ENCODE results near the gene OSER1.

OSER1 gene

DNA sequence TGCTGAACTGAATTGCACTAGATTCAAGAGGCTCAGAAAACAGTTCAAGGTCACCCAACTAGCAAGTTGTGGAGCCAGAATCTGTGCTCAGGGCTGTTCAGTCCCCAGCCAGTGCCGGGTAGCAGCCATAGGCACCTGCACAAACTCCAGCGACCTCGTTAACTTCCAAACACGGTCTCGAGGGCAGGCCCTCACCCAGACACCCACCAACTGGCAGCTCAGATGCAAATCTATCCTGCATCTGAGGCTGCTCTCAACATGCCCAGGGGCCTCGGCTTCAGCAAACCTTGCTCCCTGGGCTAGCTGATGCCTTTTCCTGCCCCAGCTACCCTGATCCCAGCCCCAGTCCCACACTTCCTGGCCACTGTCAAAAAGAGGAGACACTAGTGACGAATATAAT, 27.3 kb downstream of the OSER1 start:
- no peak overlapping the region for H3K4me3 ChIP-seq (ENCODE audit: low read length)
- DNase-seq (ENCODE audit: low read depth, low spot score), result no peak

DNA sequence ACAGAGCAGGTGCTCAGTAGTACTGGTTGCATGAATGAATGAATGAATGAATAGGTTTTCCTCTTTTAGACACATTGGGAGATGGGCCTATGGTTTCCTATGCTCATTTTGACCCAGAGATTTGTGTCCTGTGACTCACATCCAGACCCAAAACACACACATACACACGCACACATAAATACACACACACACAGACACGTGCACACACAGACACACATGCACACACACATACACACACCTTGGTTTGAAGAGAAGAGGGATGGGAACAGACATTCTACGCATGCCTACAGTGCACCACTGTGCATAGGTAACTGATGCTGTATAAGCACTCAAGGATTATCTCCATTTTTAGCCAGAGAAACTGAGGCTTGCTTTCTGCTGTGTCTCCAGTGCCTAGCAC, 27.7 kb downstream of the OSER1 start:
- no peak for DNase-seq (ENCODE audit: low read depth, low spot score)
- H3K4me3 ChIP-seq (ENCODE audit: low read length), result no peak overlapping the region

DNA sequence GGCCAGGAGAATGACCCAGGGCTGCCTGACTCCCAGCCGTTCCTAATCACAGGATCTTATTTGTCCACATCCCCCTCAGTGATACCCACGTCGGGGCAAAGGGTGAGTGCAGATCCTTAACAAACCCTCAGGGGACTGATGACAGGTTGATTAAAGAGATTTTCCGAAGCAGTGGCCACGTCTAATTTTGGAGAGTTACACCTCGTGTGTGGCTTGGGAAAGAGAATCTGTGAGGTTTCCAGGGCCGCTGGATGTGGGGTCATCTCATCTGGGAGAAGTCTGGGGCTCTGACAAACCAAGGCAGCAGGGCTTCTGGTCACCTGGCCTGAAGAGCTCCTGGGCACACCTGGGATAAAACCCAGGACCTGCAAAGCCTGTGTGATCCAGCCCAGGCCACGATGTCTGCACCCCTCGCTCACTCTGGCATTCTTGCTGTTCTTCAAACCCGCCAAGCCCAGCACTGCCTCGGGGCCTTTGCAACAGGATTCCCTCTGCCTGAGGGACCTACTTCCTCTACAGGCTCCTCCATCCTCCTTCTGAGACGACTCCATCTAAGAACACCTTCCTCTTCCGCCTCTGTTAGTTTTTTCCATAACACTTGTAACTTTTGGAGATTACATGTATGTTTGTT, 28.3 kb downstream of the OSER1 start:
- H3K4me3 ChIP-seq (ENCODE audit: low read length), result no peak overlapping the region
- DNase-seq (ENCODE audit: low read depth, low spot score), result no peak

DNA sequence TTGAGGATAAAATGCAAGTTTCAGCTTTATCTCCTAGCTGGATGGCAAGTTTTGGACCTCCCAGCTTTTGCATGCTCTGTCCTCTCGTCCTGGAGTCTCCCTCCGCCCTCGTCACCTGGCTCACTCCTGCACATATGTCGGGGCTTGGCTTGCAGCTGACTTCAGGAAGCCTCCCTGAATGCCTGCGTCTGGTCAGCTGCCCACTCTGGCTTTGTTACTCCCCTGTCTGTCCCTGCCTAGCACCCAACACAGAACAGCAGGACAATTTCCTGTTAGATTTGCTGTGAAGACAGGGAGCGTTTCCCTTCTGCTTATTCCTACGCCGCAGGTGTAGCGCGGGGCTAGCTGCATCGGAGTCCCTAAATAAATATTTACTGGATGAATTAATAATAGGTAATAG, 29.0 kb downstream of the OSER1 start:
- no peak overlapping the region for H3K4me3 ChIP-seq (ENCODE audit: low read length)
- no peak for DNase-seq (ENCODE audit: low read depth, low spot score)

DNA sequence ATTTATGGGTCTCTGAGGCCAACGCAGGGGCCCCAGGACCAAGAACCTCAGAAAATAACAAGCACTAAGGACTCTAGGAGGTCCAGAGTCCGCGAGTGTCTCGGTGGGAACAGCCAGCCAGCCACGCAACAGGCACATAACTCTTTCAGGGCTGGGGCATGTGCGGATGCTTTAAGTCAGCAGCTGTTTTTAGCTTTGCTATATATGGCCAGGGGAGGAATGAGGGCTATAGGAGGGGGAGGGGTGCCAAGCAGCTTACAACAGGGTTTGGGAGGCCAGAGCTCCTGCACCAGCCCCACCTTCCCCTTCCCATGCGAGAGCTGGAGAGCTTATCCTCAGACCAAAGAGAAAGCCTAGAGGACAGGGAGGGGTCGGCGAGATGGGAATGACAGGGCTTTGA, 29.8 kb downstream of the OSER1 start:
- DNase-seq (ENCODE audit: low read depth, low spot score), result no peak
- H3K4me3 ChIP-seq (ENCODE audit: low read length), result no peak overlapping the region

DNA sequence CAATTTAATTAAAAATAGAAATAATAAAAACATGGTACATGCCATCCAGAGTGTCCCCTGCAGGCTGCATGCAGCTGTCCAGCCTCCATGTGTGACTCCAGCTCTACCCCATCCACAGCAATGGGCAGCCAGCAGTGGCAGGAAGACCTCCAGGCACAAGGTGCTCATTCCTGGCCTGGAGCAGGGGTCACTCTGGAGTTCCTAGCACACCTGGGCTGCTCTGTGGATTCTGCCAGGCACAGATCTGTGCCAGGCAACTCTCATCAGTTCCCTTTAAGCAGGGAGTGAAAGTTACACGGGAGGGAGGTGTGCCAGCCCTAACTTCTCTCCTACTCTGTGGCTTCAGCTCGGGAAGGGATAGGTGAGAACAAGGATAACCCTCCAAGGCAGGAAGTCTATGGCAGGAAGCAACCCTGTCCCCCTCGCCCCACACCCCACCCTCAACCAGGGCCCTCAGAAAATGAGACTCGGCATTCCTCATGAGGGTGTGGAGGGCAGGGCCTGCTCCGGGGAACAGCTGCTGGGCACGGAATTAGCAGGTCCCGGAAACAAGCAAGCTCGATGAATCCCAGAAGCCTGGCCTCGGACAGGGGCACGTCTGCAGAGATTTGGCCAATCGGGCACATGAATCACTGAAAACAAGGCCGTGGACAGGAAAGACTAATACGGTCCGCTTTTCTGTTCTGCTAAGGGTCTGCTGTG, 33.6 kb downstream of the OSER1 start:
- no peak for DNase-seq (ENCODE audit: low read depth, low spot score)
- H3K4me3 ChIP-seq (ENCODE audit: low read length), result no peak overlapping the region

DNA sequence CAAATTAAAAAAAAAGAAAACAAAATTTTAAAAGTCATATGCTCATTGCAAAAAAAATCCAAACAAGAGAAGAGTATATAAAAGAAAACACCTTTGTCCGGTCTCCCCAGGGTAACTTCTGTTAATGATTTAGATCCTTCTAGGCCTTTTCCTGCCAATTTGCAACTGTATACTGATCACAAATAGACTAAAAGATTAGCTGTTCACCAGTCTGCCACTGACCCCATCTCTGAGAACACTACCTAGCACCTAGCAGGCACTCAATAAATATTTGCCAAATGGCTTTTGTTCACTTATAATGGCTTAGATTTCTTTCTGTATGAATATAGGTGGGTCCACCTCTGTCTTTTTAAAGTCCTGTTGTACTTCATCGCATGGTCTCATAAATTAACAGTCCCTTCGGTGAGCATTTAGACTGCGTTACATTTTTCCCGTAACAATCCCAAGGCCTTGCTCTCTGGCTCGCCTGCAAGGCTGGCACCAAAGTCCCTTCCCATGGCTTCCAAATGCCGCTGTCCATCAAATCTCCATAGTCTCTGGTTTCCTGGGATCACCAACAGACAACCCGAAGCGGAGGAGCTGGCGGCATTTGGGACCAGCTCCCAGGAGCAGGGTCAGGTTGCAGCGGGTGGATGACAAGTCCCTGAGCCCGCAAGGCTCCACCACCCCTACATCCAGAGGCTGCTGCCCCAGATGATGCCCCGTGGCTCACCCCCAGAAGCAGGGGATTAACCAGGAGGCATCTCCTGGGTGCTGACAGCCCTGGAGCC, 35.4 kb downstream of the OSER1 start:
- no peak overlapping the region for H3K4me3 ChIP-seq (ENCODE audit: low read length)
- no peak for DNase-seq (ENCODE audit: low read depth, low spot score)

DNA sequence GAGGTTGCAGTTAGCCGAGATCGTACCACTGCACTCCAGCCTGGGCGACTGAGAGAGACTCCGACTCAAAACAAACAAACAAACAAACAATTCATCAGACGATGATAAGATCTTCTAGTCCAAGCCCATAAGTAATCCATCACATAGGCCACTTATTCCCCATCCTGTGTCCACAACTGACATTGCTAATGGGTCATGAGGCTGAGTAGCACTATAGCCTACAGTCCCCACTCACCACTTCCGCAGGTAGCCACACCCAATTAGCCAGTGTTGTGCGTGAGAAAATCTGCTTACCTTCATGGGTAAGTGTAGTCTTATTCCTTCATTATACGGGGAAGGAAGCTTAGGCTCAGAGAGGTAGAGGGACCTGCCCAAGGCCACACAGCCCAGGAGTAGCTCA, 36.7 kb downstream of the OSER1 start:
- no peak overlapping the region for H3K4me3 ChIP-seq (ENCODE audit: low read length)
- DNase-seq (ENCODE audit: low read depth, low spot score), result no peak

DNA sequence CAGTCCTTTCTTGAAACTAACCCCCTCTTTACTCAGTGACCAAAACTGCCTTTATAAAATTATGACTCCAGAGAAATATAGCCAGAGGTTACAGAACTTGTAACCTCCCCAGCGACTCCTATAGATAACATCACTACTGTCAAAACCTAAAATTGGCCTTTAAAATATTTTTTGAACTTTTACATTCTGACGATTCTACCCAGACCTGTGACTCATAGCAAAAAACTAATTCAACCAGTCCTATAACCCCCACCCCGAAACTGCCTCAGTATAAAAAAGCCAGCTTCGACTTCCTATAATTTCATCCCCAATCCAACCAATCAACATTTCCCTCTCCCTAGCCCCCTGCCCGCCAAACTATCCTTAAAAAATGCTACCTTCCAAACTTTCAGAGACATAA, 37.5 kb downstream of the OSER1 start:
- no peak overlapping the region for H3K4me3 ChIP-seq (ENCODE audit: low read length)
- no peak for DNase-seq (ENCODE audit: low read depth, low spot score)

DNA sequence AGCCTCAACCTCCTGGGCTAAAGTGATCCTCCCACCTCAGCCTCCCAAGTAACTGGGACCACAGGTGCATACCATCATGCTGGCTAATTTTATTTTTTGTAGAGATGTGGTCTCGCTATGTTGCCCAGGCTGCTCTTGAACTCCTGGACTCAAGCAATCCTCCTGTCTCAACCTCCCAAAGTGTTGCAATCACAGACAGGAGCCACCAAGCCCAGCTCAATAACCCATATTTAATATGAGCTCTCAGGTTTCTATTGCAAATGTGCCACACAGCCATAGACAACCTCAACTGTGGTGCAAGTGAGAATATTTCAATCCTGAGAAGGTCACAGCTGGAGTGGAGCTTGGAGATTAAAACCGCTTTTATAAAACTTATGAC, 38.0 kb downstream of the OSER1 start:
- no peak overlapping the region for H3K4me3 ChIP-seq (ENCODE audit: low read length)
- DNase-seq (ENCODE audit: low read depth, low spot score), result no peak

DNA sequence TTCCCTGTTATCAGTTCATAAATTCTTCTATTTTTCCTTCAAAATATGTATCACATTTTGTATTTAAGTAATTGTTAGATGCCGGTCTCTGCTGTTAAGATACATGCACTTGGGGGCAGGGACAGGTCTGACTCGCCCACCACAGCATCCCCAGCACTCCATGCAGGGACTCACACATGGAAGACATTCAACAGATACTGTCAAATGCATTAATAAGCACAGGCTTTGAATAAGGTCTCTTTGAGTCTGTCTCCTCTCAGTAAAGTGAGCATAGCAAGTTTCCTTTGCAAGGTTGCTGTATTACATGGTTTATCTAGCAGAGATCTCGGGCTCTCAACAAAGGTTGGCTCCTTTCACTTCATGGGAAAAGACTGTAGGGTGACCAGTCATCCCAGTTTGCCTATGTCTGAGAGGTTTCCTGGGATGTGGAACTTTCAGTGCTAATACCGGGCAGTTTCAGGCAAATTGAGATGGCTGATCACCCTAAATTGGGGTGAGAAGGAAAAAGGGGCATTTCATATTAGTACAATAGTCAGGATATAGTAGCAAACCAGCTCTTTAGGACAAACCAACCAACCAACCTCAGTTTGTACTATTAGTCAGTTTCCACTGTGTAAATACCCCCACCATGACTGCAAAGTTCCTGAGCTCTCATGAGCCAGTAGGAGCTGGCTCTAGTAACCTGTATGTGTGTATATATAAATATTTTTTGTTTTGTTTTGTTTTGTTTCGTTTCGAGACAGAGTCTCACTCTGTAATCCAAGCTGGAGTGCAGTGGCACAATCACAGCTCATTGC, 38.6 kb downstream of the OSER1 start:
- DNase-seq (ENCODE audit: low read depth, low spot score), result no peak
- H3K4me3 ChIP-seq (ENCODE audit: low read length), result no peak overlapping the region

DNA sequence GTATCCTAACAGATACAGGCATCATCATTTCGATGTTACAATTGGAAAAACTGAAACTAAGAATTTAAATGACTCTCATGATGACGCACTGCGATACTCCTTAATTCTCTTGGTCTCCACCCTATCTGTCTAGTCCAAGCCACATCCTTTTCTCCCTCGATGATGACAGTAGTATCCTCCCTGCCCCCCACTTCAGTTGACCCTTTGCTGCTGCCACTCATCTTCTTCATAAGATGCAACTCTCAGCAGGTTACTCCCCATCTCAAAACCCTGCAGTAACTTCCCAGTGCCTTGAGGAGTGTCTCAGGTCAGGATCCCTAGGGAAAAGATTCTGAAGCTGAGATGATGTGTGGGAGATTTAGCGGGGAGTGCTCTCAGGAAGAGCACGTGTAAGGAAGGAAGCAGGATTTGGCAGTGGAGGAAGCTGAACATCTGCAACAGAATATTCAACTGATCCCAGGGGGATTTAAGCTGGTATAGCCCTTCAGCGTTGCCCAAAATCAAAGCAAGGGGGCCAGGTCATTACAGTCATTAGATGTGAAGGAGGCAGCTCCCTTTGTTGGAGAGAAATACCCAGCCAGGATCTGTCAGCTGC, 39.7 kb downstream of the OSER1 start:
- no peak for DNase-seq (ENCODE audit: low read depth, low spot score)
- no peak overlapping the region for H3K4me3 ChIP-seq (ENCODE audit: low read length)

DNA sequence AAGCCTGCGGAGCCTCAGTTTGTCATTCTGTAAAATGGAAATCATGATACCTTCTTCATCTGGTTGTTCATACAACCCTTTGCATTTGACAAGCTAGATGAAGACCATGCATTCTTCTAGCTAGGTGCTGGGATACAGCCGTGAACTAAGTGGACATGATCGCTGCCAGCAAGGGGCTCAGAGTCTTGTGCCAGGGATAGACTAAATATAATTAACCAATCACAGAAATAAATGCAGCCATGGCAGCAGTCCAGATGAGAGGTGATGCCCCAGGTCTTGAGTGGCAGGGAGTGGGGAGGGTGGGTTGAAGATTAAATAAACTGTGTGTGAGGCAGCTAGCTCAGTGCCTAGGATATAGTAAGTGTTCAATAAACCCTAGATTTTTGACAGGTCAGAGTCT, 42.8 kb downstream of the OSER1 start:
- H3K4me3 ChIP-seq (ENCODE audit: low read length), result no peak overlapping the region
- no peak for DNase-seq (ENCODE audit: low read depth, low spot score)

DNA sequence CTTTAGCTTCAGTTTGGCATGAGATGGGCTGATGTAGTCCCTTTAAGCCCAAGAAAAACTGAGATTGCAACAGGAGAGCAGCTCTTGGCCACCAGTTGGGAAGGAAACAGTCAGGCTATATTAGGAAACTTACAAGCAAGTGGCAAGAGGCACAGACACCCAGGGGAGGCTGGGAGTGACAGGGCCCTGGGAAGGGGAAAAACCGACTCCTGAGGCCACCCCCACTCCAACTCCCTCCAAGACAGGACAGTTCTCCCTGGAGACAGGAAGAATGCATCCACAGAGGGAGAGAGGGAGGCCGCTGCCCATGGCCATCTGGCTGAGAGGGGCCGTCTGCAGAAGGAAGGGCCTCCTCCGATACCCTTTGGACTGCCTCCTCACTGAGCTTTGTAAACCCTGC, 44.1 kb downstream of the OSER1 start:
- no peak for DNase-seq (ENCODE audit: low read depth, low spot score)
- H3K4me3 ChIP-seq (ENCODE audit: low read length), result no peak overlapping the region

DNA sequence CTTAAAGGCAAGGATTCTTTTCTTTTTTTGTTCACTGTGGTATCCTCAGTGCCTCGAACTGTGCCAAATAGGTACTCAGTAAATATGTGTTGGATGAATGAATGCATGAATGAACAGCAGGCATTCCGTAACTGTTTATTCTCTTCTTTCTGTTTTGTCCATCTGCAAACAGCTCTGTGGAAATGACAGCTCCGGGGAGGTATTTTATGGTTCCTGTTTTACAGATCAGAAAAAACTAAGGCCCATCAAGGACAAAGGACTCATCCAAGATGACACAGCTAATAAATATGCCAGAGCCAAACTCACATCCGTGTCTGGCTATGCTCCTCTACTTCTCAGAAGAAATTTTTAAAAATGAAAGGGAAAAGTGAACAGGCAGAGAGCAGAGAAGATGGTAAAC, 44.6 kb downstream of the OSER1 start:
- H3K4me3 ChIP-seq (ENCODE audit: low read length), result no peak overlapping the region
- no peak for DNase-seq (ENCODE audit: low read depth, low spot score)

DNA sequence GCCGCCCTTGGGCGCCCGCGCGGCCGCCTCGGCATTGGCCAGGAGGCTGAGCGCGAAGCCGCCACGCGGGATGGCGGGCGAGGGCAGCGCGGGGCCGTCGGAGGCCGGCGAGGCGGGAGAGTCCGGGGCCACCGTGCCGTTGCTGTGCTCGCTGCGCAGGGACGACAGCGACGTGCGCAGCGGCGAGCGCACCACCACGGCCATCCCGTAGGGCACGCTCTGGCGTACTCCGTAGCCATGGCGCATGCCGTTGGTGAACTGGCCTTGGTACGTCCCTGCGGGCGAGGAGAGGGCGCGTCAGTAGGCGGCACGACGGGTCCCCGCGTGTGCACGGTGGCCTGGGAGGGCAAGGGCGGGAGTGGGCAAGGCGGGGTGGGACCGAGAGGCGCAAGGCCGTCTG, 50.4 kb downstream of the OSER1 start:
- DNase-seq (ENCODE audit: low read depth, low spot score), result no peak

DNA sequence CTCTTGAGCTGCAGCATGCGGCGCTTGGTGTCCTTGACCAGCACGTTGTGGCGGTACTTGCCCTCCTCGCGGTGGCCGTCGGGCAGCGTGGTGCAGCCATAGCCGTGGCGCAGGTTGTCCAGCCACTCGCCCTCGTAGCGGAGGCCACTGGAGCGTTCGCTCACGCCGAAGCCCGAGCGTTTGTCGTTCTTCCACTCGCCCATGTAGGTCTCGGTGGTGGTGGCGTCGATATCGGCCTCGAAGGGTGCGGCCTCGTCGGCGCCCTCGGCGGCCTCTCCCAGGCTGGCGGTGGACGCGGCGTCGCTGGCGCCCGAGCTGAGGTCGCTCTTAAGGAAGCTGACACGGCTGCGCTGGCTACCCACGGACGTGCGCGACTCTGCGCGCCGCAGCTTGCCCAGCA, 50.9 kb downstream of the OSER1 start:
- no peak overlapping the region for H3K4me3 ChIP-seq (ENCODE audit: low read length)
- no peak for DNase-seq (ENCODE audit: low read depth, low spot score)

More for the DNA sequence above, 50.4 kb downstream of the OSER1 start:
- H3K4me3 ChIP-seq (ENCODE audit: low read length), result no peak overlapping the region

DNA sequence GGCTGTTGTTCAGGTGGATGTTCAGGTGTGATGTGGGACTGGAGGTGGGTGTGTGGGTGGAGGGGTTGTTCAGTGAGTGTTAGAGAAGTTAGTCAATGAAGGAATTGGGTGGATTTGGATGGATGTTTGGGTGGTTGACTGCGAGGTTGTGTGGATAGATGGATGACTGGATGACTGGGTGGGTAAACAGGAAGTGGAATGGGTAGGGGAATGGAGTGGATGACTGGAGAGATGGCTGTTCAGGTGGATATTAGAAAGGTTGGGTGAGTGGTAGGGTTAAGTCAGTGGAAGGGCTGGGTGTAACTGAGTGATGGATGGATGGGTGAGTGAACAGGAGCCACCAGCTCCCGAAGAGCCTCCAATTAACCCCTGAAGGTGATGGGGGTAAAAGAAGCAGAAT, 51.4 kb downstream of the OSER1 start:
- no peak overlapping the region for H3K4me3 ChIP-seq (ENCODE audit: low read length)
- DNase-seq (ENCODE audit: low read depth, low spot score), result no peak

DNA sequence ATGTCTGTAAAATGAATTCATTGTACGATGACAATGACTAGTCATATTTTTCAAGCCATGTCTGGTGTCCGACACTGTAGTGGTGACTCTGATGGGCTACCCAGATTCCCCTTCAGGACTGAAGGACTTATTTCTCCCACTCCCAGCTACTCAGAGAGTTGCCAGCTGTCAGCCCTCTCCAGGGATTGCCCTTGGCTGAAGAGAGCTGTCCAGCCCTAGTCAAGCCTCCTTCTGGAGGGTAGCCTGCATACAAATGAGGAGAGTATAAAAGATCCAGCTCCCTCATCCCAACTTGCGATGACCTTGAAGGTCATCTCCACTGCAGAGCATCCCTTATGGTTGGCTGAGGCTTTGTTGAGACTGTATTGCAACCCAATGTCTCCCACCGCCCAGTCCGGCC, 53.5 kb downstream of the OSER1 start:
- DNase-seq (ENCODE audit: low read depth, low spot score), result no peak
- H3K4me3 ChIP-seq (ENCODE audit: low read length), result no peak overlapping the region

Measured in Jurkat, Clone E6-1 (cell line).